SK-N-MC (cell line): ENCODE results near the gene SLC25A53.

ENCODE experiments used
- DNase-seq: peaks from one replicate; pipeline ENCODE4 v3.0.0-alpha.2; 2011; ENCODE audit warnings: low read depth, low spot score
- H3K27ac ChIP-seq: fragments of 200-600 bp; sonication (generic); 2 replicates; pipeline ENCODE4 v1.5.1; 2016; ENCODE audit warnings: mixed run types
- H3K36me3 ChIP-seq: fragments of 200-600 bp; sonication (generic); 2 replicates; pipeline ENCODE4 v1.6.1; 2017; ENCODE audit warnings: antibody characterized with exemption, low read length, mixed read lengths; ENCODE audit not compliant: insufficient read depth
- H3K4me3 ChIP-seq: fragments of 200-600 bp; sonication (generic); 2 replicates; pipeline ENCODE4 v1.5.1; 2016
- H3K9ac ChIP-seq: fragments of 200-600 bp; sonication (generic); 2 replicates; pipeline ENCODE4 v1.8.0; 2017; ENCODE audit warnings: mixed run types, mixed read lengths; ENCODE audit not compliant: insufficient read length
- H3K9me3 ChIP-seq: fragments of 200-600 bp; sonication (generic); 2 replicates; pipeline ENCODE4 v1.6.1; 2017; ENCODE audit warnings: low read depth, mild to moderate bottlenecking, antibody characterized with exemption, low read length, moderate library complexity, mixed read lengths
- EZH2 ChIP-seq: fragments of 200-600 bp; sonication (generic); IDR thresholded peaks from one replicate; pipeline ENCODE4 v1.6.1; 2017; ENCODE audit warnings: antibody characterized with exemption
- FOXP2 ChIP-seq: optimal IDR thresholded peaks from 2 replicates; pipeline ENCODE3; 2011; ENCODE audit warnings: mild to moderate bottlenecking, moderate library complexity; ENCODE audit not compliant: insufficient read depth; ENCODE audit errors: extremely low read length, control extremely low read depth
- POLR2AphosphoS5 ChIP-seq: IDR thresholded peaks from 2 replicates; pipeline ENCODE4 v1.6.1; 2012; ENCODE audit warnings: mild to moderate bottlenecking, low read depth, low read length, borderline replicate concordance

The SLC25A53 gene

GRCh38 chrX:104173841-104174240 lies 17.0 kb upstream of the SLC25A53 start:
- TF ChIP-seq EZH2, result no peak
- no peak for TF ChIP-seq FOXP2
- no peak for TF ChIP-seq POLR2AphosphoS5
- no peak overlapping the region for H3K4me3 ChIP-seq
- H3K9ac ChIP-seq, result no peak overlapping the region
- no peak for DNase-seq
- no peak overlapping the region for H3K27ac ChIP-seq
- peaks cover 18% of the 10 kb centered on the region for H3K36me3 ChIP-seq
- H3K9me3 ChIP-seq, result no peaks in the 10 kb centered on the region

GRCh38 chrX:104172788-104173187 lies 16.0 kb upstream of the SLC25A53 start:
- no peak for DNase-seq
- Histone ChIP-seq H3K9ac (no peak overlapping the region), H3K27ac (no peak overlapping the region), H3K9me3 (no peaks in the 10 kb centered on the region), H3K36me3 (peaks cover 9% of the 10 kb centered on the region), H3K4me3 (no peak overlapping the region)
- TF ChIP-seq EZH2 (no peak), FOXP2 (no peak), POLR2AphosphoS5 (no peak)

GRCh38 chrX:104172121-104172520 lies 15.3 kb upstream of the SLC25A53 start:
- DNase-seq, result no peak
- H3K36me3 ChIP-seq, result peaks cover 2% of the 10 kb centered on the region
- no peak overlapping the region for H3K9ac ChIP-seq
- TF ChIP-seq FOXP2 (no peak), EZH2 (no peak), POLR2AphosphoS5 (no peak)
- no peak overlapping the region for H3K27ac ChIP-seq
- H3K4me3 ChIP-seq, result no peak overlapping the region
- H3K9me3 ChIP-seq, result no peaks in the 10 kb centered on the region

GRCh38 chrX:104168127-104168526 lies 11.3 kb upstream of the SLC25A53 start:
- H3K27ac ChIP-seq, result no peak overlapping the region
- H3K4me3 ChIP-seq, result peak overlapping the region; percentile 81
- TF ChIP-seq FOXP2 (no peak), EZH2 (no peak), POLR2AphosphoS5 (no peak)
- DNase-seq, result no peak
- H3K36me3 ChIP-seq, result no peaks in the 10 kb centered on the region
- H3K9me3 ChIP-seq, result no peaks in the 10 kb centered on the region
- H3K9ac ChIP-seq, result no peak overlapping the region

- H3K4me3 ChIP-seq, result peak overlapping the region; percentile 81
- H3K36me3 ChIP-seq, result no peaks in the 10 kb centered on the region
- no peaks in the 10 kb centered on the region for H3K9me3 ChIP-seq
- TF ChIP-seq FOXP2 (no peak), EZH2 (no peak), POLR2AphosphoS5 (no peak)
- H3K9ac ChIP-seq, result peak overlapping the region; percentile 68
- no peak overlapping the region for H3K27ac ChIP-seq
- no peak for DNase-seq
These were observed 10.1 kb upstream of the SLC25A53 start for GRCh38 chrX:104166735-104167436.

- Histone ChIP-seq H3K9ac (peak within 1 kb of the TSS; percentile 68), H3K4me3 (peak within 1 kb of the TSS; percentile 81), H3K9me3 (no peaks in the 10 kb centered on the region), H3K36me3 (no peaks in the 10 kb centered on the region), H3K27ac (no peak within 1 kb of the TSS)
- no peak for DNase-seq
- no peak for TF ChIP-seq EZH2
- no peak for TF ChIP-seq FOXP2
- peak; percentile 49 for TF ChIP-seq POLR2AphosphoS5
These were observed 9.3 kb upstream of the SLC25A53 start, which contains the start of gene FAM199X for GRCh38 chrX:104165894-104166734. Gene FAM199X (plus strand): TSS chrX:104166453. CDS start chrX:104166786, 333 bp downstream.

- TF ChIP-seq EZH2, result no peak
- no peak for TF ChIP-seq FOXP2
- no peak for TF ChIP-seq POLR2AphosphoS5
- Histone ChIP-seq H3K4me3 (no peak overlapping the region), H3K27ac (no peak overlapping the region), H3K36me3 (no peaks in the 10 kb centered on the region), H3K9ac (no peak overlapping the region), H3K9me3 (no peaks in the 10 kb centered on the region)
- DNase-seq, result no peak
These were observed 5.8 kb downstream of the SLC25A53 start for GRCh38 chrX:104151037-104151436.

- no peak overlapping the region for H3K27ac ChIP-seq
These were observed 15.6 kb downstream of the SLC25A53 start for GRCh38 chrX:104141087-104141760.

More at GRCh38 chrX:104141087-104141760, 15.6 kb downstream of the SLC25A53 start:
- DNase-seq, result no peak
- no peaks in the 10 kb centered on the region for H3K9me3 ChIP-seq
- no peaks in the 10 kb centered on the region for H3K36me3 ChIP-seq
- no peak overlapping the region for H3K9ac ChIP-seq
- no peak for TF ChIP-seq POLR2AphosphoS5
- no peak for TF ChIP-seq FOXP2
- no peak for TF ChIP-seq EZH2
- H3K4me3 ChIP-seq, result no peak overlapping the region
